Measurements from ENCODE around the gene SH3GL3. TPM values are rescaled to one million over a fixed set of nuclear protein-coding genes. Genes with fewer than 3 reads are reported as not detected.

Gene SH3GL3
- total RNA-seq, 1 donor from 2014 or later: 0.92 TPM

- no peak for TF ChIP-seq CTCF (conservative IDR thresholded peaks at IDR 0.05; ENCODE audit: low read depth, low read length)
- no peak for DNase-seq (ENCODE audit: low read depth)
- H3K4me3 ChIP-seq (ENCODE audit: low read depth, low read length): no peak overlapping the region
These were observed 24.6 kb upstream of the SH3GL3 start for GRCh38 chr15:83422541-83422940.

GRCh38 chr15:83424101-83424500 lies 23.0 kb upstream of the SH3GL3 start:
- DNase-seq (ENCODE audit: low read depth): no peak
- H3K4me3 ChIP-seq (ENCODE audit: low read depth, low read length): no peak overlapping the region
- no peak for TF ChIP-seq CTCF (conservative IDR thresholded peaks at IDR 0.05; ENCODE audit: low read depth, low read length)

DNA sequence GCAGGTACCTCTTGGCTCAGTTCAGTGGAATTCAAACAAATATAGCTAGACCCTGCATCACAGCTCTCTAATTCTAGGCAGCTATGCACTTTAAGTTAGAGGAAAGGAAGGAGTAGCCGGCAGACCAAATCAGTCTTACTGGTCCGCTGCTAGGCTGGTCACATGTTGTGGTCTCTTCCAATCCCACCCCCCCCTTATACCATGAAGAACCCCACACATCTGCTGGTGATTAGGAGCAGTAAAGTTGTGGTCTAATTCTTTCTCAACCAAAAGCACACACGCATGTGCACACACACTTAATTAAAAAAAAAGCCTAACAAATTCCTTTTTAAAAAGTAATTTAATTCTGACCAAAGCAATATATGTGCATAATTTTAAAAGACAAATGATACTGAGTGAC lies 16.7 kb upstream of the SH3GL3 start:
- no peak for DNase-seq (ENCODE audit: low read depth)
- no peak overlapping the region for H3K4me3 ChIP-seq (ENCODE audit: low read depth, low read length)
- TF ChIP-seq CTCF (conservative IDR thresholded peaks at IDR 0.05; ENCODE audit: low read depth, low read length): no peak

- DNase-seq (ENCODE audit: low read depth): no peak
- TF ChIP-seq CTCF (conservative IDR thresholded peaks at IDR 0.05; ENCODE audit: low read depth, low read length): no peak
- no peak overlapping the region for H3K4me3 ChIP-seq (ENCODE audit: low read depth, low read length)
These were observed 15.6 kb upstream of the SH3GL3 start for GRCh38 chr15:83431521-83431920.

GRCh38 chr15:83435202-83435601 lies 11.9 kb upstream of the SH3GL3 start:
- no peak for TF ChIP-seq CTCF (conservative IDR thresholded peaks at IDR 0.05; ENCODE audit: low read depth, low read length)
- DNase-seq (ENCODE audit: low read depth): no peak
- H3K4me3 ChIP-seq (ENCODE audit: low read depth, low read length): no peak overlapping the region

DNA sequence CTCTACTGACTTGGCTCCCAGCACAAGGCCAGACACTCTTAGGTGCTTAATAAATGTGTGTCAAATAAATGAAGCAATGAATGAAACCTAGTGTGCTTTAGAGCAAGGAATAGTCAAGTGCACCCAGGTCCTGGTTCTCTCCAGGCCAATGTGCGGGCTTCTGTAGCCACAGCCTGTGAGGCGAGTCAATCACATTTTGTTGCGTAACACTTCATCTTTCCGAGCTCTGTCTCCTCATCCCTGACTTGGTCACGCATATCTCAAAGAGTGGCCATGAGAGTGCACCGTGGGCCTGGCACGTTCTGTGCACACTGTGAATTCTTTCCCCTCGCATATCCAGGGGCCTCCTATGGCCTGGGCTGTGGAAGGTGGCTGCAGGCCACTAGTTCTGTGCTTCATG lies 11.4 kb upstream of the SH3GL3 start:
- no peak overlapping the region for H3K4me3 ChIP-seq (ENCODE audit: low read depth, low read length)
- DNase-seq (ENCODE audit: low read depth): no peak
- TF ChIP-seq CTCF (conservative IDR thresholded peaks at IDR 0.05; ENCODE audit: low read depth, low read length): no peak

DNA sequence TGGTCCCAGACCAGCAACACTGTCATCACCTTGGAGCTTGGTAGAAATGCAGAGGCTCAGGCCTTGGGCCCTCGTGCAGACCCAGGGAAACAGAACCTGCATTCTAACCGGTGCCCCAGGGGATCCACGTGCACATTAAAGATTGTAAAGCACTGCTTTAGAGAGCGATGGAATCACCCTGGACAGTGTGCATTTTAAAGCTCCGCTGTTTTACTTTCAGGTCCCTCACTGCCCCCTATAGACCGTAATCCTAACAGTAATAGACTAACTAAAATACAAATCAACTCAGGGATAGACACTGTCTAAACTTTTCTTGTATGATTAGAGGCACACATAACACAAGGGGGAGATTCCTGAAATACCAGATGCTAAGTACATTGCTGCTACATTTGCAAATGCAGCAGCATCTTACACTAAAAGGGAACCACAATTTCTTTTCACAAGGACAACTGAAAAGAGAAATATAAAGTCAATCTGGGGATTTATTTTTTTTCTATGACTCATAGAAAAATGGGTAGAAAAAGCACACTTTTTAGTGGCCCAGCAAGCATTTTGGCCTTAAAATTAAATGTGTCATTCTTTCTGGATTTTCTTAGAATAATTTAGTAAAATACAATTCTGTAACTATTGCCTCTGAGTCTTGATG lies 10.5 kb upstream of the SH3GL3 start:
- DNase-seq (ENCODE audit: low read depth): no peak
- H3K4me3 ChIP-seq (ENCODE audit: low read depth, low read length): no peak overlapping the region
- TF ChIP-seq CTCF (conservative IDR thresholded peaks at IDR 0.05; ENCODE audit: low read depth, low read length): peak; percentile 73
